ENCODE measurements around the gene SLC66A2.
"Not testable (repeated sequence)": the region's sequence is repeated elsewhere in the genome, so short reads cannot be mapped to it uniquely, and the experiment has no call there.

SLC66A2 gene

GRCh38 chr18:79879566-79879965, 71.9 kb downstream of the SLC66A2 start:
- no peak for DNase-seq (ENCODE audit: low read depth)

- no peak for DNase-seq (ENCODE audit: low read depth)
Observed at GRCh38 chr18:79878741-79879378, 72.6 kb downstream of the SLC66A2 start.

GRCh38 chr18:79878246-79878645, 73.2 kb downstream of the SLC66A2 start:
- DNase-seq (ENCODE audit: low read depth): not testable (repeated sequence)

- no peak for DNase-seq (ENCODE audit: low read depth)
Observed at GRCh38 chr18:79877163-79878091, 74.0 kb downstream of the SLC66A2 start.

- DNase-seq (ENCODE audit: low read depth): no peak
Observed at GRCh38 chr18:79876497-79876896, 75.0 kb downstream of the SLC66A2 start.

GRCh38 chr18:79875931-79876461, 75.5 kb downstream of the SLC66A2 start:
- DNase-seq (ENCODE audit: low read depth): no peak

GRCh38 chr18:79875531-79875919, 75.9 kb downstream of the SLC66A2 start:
- DNase-seq (ENCODE audit: low read depth): no peak

GRCh38 chr18:79874553-79875530, 76.6 kb downstream of the SLC66A2 start:
- no peak for DNase-seq (ENCODE audit: low read depth)

- no peak for DNase-seq (ENCODE audit: low read depth)
Observed at GRCh38 chr18:79873449-79874110, 77.9 kb downstream of the SLC66A2 start.

- no peak for DNase-seq (ENCODE audit: low read depth)
Observed at GRCh38 chr18:79872527-79873444, 78.7 kb downstream of the SLC66A2 start.

- DNase-seq (ENCODE audit: low read depth): no peak
Observed at GRCh38 chr18:79871481-79872091, 79.9 kb downstream of the SLC66A2 start.

- DNase-seq (ENCODE audit: low read depth): no peak
Observed at GRCh38 chr18:79871026-79871390, 80.4 kb downstream of the SLC66A2 start.

- DNase-seq (ENCODE audit: low read depth): no peak
Observed at GRCh38 chr18:79870301-79871025, 81.0 kb downstream of the SLC66A2 start.

GRCh38 chr18:79869591-79870300, 81.7 kb downstream of the SLC66A2 start:
- no peak for DNase-seq (ENCODE audit: low read depth)

- DNase-seq (ENCODE audit: low read depth): no peak
Observed at GRCh38 chr18:79868811-79869541, 82.5 kb downstream of the SLC66A2 start.

- DNase-seq (ENCODE audit: low read depth): no peak
Observed at GRCh38 chr18:79868168-79868784, 83.2 kb downstream of the SLC66A2 start.

- DNase-seq (ENCODE audit: low read depth): no peak
Observed at GRCh38 chr18:79867666-79868065, 83.8 kb downstream of the SLC66A2 start.

Data from stimulated activated CD4-positive, alpha-beta T cell treated with anti-CD3 and anti-CD28 coated beads, Interleukin-2, amount 100 ng/mL, for 4 hours (primary cell).